ENCODE results near the gene MAGEC2.

The MAGEC2 gene

GRCh38 chrX:142204522-142205433 is at the start of gene MAGEC2:
Gene MAGEC2, minus strand, starts transcription at chrX:142205290. Its CDS starts 1,303 bp downstream, at chrX:142203987.
- DNase-seq: no peak

- DNase-seq: no peak
Observed at GRCh38 chrX:142251680-142252079, 46.6 kb upstream of the MAGEC2 start.

GRCh38 chrX:142251202-142251601 is 46.1 kb upstream of the MAGEC2 start:
- no peak for DNase-seq

- DNase-seq: no peak
Observed at GRCh38 chrX:142250502-142250901, 45.4 kb upstream of the MAGEC2 start.

- no peak for DNase-seq
Observed at GRCh38 chrX:142249721-142250120, 44.6 kb upstream of the MAGEC2 start.

GRCh38 chrX:142244568-142244967 is 39.5 kb upstream of the MAGEC2 start:
- no peak for DNase-seq

- no peak for DNase-seq
Observed at GRCh38 chrX:142238536-142238935, 33.4 kb upstream of the MAGEC2 start.

- DNase-seq: no peak
Observed at GRCh38 chrX:142233400-142233799, 28.3 kb upstream of the MAGEC2 start.

GRCh38 chrX:142214081-142214480 is 9.0 kb upstream of the MAGEC2 start:
- no peak for DNase-seq

GRCh38 chrX:142201113-142201512 is 4.0 kb downstream of the MAGEC2 start:
- DNase-seq: no peak

- no peak for DNase-seq
Observed at GRCh38 chrX:142186103-142186502, 19.0 kb downstream of the MAGEC2 start.

GRCh38 chrX:142184756-142185602 is 20.1 kb downstream of the MAGEC2 start:
- DNase-seq: no peak

- no peak for DNase-seq
Observed at GRCh38 chrX:142156567-142156966, 48.5 kb downstream of the MAGEC2 start.

All from activated CD4-positive, alpha-beta T cell treated with anti-CD3 and anti-CD28 coated beads, Interleukin-10, Interleukin-2, amounts not matched to agents 100 ng/mL and 50 ng/mL, durations not matched to agents 16 hours and 8 hours (primary cell).